HL-60 (cell line): Measurements from ENCODE around the gene PXK.

Experiments used
- GABPA ChIP-seq: IDR thresholded peaks from 2 replicates; pipeline ENCODE4 v1.6.1; 2012; ENCODE audit warnings: low read depth
- TF ChIP-seq, protein P1 (sequence below): IDR thresholded peaks from one replicate; pipeline ENCODE4 v1.5.1; 2011; ENCODE audit warnings: low read length, control low read depth, inconsistent platforms; ENCODE audit not compliant: insufficient read depth

GRCh38 chr3:58359621-58360020 is 26.9 kb downstream of the PXK start:
- TF ChIP-seq, protein P1, sequence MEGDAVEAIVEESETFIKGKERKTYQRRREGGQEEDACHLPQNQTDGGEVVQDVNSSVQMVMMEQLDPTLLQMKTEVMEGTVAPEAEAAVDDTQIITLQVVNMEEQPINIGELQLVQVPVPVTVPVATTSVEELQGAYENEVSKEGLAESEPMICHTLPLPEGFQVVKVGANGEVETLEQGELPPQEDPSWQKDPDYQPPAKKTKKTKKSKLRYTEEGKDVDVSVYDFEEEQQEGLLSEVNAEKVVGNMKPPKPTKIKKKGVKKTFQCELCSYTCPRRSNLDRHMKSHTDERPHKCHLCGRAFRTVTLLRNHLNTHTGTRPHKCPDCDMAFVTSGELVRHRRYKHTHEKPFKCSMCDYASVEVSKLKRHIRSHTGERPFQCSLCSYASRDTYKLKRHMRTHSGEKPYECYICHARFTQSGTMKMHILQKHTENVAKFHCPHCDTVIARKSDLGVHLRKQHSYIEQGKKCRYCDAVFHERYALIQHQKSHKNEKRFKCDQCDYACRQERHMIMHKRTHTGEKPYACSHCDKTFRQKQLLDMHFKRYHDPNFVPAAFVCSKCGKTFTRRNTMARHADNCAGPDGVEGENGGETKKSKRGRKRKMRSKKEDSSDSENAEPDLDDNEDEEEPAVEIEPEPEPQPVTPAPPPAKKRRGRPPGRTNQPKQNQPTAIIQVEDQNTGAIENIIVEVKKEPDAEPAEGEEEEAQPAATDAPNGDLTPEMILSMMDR = no peak
- no peak for TF ChIP-seq GABPA
